Right lobe of liver (tissue), 6 donors: ENCODE measurements around the gene AMACR. TPM values are rescaled to one million over a fixed set of nuclear protein-coding genes. Genes with fewer than 3 reads are reported as not detected.

Experiments used
- ATAC-seq, 4 donors: fragments of 200-7000 bp; cut with Tn5 transposase; one replicate each; pipeline ENCODE4 v1.9.1; 2020; ENCODE audit warnings: mild to moderate bottlenecking in 4 of 4, moderate library complexity in 4 of 4
- DNase-seq, 3 donors: peaks; one replicate each; pipeline ENCODE4 v3.0.0-alpha.2; 2020
- H3K27ac ChIP-seq, 3 donors: fragments of 200-600 bp; one replicate each; pipeline ENCODE4 v1.8.0; 2022
- H3K27me3 ChIP-seq, 2 donors: fragments of 200-600 bp; one replicate each; pipeline ENCODE4 v1.8.0; 2022
- H3K36me3 ChIP-seq, 4 donors: fragments of 200-600 bp; sonication (generic) in 1 of 4; one replicate each; pipeline versions ENCODE4 v1.5.1 to v1.8.0; 2017 to 2022; ENCODE audit warnings: control low read depth in 1 of 4
- H3K4me1 ChIP-seq, 4 donors: fragments of 200-600 bp; sonication (generic) in 1 of 4; one replicate each; pipeline versions ENCODE4 v1.5.1 to v1.8.0; 2017 to 2022; ENCODE audit warnings: control low read depth in 1 of 4
- H3K4me3 ChIP-seq, 3 donors: fragments of 200-600 bp; one replicate each; pipeline ENCODE4 v1.8.0; 2022
- H3K9me3 ChIP-seq, 4 donors: fragments of 200-600 bp; sonication (generic) in 1 of 4; one replicate each; pipeline versions ENCODE4 v1.5.1 to v1.8.0; 2017 to 2022; ENCODE audit warnings: control low read depth in 1 of 4
- POLR2A ChIP-seq: fragments of 450-650 bp; IDR thresholded peaks from one replicate; pipeline ENCODE4 v1.6.1; 2017; ENCODE audit warnings: antibody characterized with exemption, mild to moderate bottlenecking
- WGBS: methylation state at CpG from one replicate; pipeline ENCODE4 v1.1.6; 2018; ENCODE audit warnings: low coverage, low lambda C conversion rate; ENCODE audit not compliant: insufficient coverage; ENCODE audit errors: missing lambda C conversion rate; 5-methylcytosine and 5-hydroxymethylcytosine counted together
- intact Hi-C, 2 donors: fragments of 100-400 bp; cut with DNase I; formaldehyde crosslinking; loops; one replicate each; pipeline versions ENCODE4 v1.11.2 to v1.14.1; 2022
- total RNA-seq, 6 experiments: library from RNA; depleted of rRNA in 2 of 6; stranded (reverse); fragments of >200 nt in 2 of 6; fragmentation: NEBNext Ultra II Directional in 3 of 6; extraction: Animal tissue kit (Norgen Biotek cat#: 25700) in 3 of 6; gene quantifications; one replicate each; pipeline versions ENCODE4 v1.1.0 to v1.2.4, GENCODE V29; 2016 to 2023
- TF ChIP-seq, protein P1 (sequence below), 4 donors: fragments of 200-600 bp in 3 of 4; fragments of 450-650 bp in 1 of 4; IDR thresholded peaks; one replicate each; pipeline versions ENCODE4 v1.5.1 to v1.8.0; 2016 to 2022; ENCODE audit warnings: antibody characterized with exemption in 4 of 4, mild to moderate bottlenecking in 2 of 4
- donor health status: DM: no; HTN: yes; CAD: no.
- donor health status: DM: no; HTN: no; CAD: no.
- donor health status: DM: no; HTN: no; CAD: no.
- donor health status: DM: no; HTN: yes; CAD: no.
- donor health status: DM: no; HTN: yes; CAD: no.

AMACR gene
- total RNA-seq, 6 experiments from 2014 or later, result 28.7 to 62.4 (median 41.9) TPM

DNA sequence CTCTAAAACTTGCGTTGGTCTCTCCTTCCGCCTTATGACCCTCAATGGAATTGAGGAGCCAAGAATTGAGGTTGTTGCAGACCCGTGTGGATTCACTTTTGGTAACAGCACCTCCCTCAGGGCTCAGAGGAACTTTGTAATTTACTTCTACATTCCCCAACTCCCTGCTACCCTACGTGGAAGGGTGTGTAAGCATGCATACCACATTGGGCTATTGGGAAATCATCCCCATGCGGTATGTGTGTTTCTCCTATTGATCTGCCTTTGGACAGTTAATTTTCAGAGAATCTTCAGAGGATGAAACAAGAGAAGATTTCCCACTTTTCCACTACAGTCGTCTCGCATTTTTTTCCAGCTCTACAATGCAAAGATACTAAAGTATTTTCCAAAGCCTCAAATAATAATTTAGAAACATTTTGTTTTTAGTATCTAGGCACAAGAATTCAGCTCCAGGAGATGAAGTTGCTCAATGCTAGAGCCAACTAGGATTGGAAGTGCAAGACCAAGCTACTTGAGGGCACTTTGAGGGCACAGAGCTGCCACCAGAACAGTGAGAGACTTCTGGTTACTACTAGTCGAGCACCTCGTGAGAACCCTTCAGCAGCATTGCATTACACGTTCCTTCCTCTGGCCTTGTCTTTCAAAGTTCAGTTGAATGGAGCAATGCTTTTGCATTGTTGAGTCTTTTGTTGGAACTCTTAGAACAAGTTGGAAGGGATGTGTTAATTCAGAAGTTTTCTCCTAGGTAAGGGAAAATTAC is 31.7 kb upstream of the AMACR start:
- WGBS, result 53% methylated on average over 10 of the region's 10 CpGs
- Histone ChIP-seq H3K4me3 (no peak overlapping the region), H3K9me3 (no peaks in the 10 kb centered on the region), H3K4me1 (peaks cover 0 to 26% (median 9%) of the 10 kb centered on the region in 4 donors), H3K36me3 (no peaks in the 10 kb centered on the region), H3K27ac (peak overlapping the region in 1 of 3 donors; percentile 7), H3K27me3 (no peaks in the 10 kb centered on the region)
- peak; percentile 59 to 71 (median 64) for ATAC-seq
- no peak for DNase-seq
- intact Hi-C loops, result no loop called here
- TF ChIP-seq, protein P1, sequence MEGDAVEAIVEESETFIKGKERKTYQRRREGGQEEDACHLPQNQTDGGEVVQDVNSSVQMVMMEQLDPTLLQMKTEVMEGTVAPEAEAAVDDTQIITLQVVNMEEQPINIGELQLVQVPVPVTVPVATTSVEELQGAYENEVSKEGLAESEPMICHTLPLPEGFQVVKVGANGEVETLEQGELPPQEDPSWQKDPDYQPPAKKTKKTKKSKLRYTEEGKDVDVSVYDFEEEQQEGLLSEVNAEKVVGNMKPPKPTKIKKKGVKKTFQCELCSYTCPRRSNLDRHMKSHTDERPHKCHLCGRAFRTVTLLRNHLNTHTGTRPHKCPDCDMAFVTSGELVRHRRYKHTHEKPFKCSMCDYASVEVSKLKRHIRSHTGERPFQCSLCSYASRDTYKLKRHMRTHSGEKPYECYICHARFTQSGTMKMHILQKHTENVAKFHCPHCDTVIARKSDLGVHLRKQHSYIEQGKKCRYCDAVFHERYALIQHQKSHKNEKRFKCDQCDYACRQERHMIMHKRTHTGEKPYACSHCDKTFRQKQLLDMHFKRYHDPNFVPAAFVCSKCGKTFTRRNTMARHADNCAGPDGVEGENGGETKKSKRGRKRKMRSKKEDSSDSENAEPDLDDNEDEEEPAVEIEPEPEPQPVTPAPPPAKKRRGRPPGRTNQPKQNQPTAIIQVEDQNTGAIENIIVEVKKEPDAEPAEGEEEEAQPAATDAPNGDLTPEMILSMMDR (IDR thresholded peaks at IDR 0.05), result peak in 1 of 4 donors; percentile 10
- TF ChIP-seq POLR2A, result no peak

DNA sequence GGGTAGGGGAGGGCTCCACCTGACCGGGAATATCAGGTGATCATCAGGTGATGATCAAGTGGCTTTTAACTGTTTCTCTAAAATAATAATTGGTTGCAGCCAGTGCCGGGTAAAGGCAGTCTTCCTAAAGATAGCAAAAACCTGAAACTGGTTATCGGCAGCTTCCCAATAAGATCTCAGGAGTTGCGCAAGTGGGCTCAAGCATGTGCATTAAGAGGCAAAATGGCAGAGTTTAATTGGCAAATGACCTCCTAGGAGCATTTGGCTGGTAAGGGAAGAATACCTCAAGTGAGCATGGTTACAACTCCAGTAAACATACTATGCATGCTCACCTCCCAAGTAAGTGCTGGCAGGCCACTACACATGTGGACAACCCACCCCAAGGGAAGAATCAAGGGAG is 31.0 kb upstream of the AMACR start:
- H3K4me1 ChIP-seq, result peaks cover 0 to 32% (median 13%) of the 10 kb centered on the region in 4 donors
- no peak for DNase-seq
- H3K36me3 ChIP-seq, result no peaks in the 10 kb centered on the region
- H3K27ac ChIP-seq, result no peak overlapping the region
- intact Hi-C loops, result no loop called here
- 88% methylated on average over 4 of the region's 4 CpGs for WGBS
- H3K9me3 ChIP-seq, result no peaks in the 10 kb centered on the region
- ATAC-seq, result no peak
- TF ChIP-seq POLR2A, result no peak
- TF ChIP-seq, protein P1 (IDR thresholded peaks at IDR 0.05), result no peak
- H3K27me3 ChIP-seq, result no peaks in the 10 kb centered on the region
- no peak overlapping the region for H3K4me3 ChIP-seq

DNA sequence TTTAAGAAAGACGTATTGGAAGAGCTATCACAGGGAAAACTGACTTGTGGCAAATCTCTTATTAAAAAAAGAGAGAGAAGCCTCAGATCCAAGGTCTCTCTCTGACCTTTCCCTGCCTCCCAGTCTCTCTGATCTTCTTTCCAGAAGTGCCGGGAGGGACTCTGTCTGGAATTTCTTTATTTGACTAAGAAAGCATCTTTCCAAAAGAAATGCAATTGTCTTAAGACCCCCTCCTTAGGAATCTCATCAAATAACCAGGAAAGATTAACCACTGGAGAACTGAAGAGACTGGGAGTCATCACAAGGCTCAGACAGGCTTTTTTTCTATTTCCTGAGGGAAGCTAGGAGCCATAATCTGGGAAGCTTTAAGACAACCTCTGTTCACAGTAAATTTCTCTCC is 30.5 kb upstream of the AMACR start:
- Histone ChIP-seq H3K36me3 (no peaks in the 10 kb centered on the region), H3K4me1 (peaks cover 0 to 35% (median 14%) of the 10 kb centered on the region in 4 donors), H3K27me3 (no peaks in the 10 kb centered on the region), H3K4me3 (no peak overlapping the region), H3K9me3 (no peaks in the 10 kb centered on the region), H3K27ac (no peak overlapping the region)
- 84% methylated on average over 2 of the region's 2 CpGs for WGBS
- intact Hi-C loops, result no loop called here
- TF ChIP-seq POLR2A, result no peak
- TF ChIP-seq, protein P1 (IDR thresholded peaks at IDR 0.05), result no peak
- ATAC-seq (no peak), DNase-seq (no peak)

DNA sequence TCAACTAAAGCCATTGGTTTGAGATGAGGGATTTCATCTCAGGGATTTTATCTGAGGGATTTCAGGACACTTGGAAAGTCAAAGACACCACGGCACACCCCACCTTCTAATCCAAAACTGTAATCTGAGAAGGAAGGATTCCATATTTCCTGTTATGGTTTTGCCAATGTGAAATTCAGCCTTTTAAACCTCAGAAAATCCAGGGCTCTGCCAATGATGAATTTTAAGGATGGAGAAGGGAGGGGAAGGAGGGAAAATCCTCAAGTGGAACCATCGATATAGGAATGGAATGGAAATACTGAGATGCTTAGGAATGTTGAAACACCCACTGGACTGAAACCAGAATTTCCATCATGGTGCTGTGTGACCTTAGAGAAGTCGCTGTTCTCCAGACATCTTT is 29.9 kb upstream of the AMACR start:
- intact Hi-C loops, result no loop called here
- Histone ChIP-seq H3K4me3 (no peak overlapping the region), H3K4me1 (peaks cover 0 to 35% (median 14%) of the 10 kb centered on the region in 4 donors), H3K27me3 (no peaks in the 10 kb centered on the region), H3K36me3 (no peaks in the 10 kb centered on the region), H3K9me3 (no peaks in the 10 kb centered on the region), H3K27ac (no peak overlapping the region)
- TF ChIP-seq, protein P1 (IDR thresholded peaks at IDR 0.05), result no peak
- no peak for TF ChIP-seq POLR2A
- 56% methylated on average over 3 of the region's 3 CpGs for WGBS
- ATAC-seq (no peak), DNase-seq (no peak)
